Measurements from ENCODE around the gene ELF2.
"Not testable (repeated sequence)": the region's sequence is repeated elsewhere in the genome, so short reads cannot be mapped to it uniquely, and the experiment has no call there.

Gene ELF2

GRCh38 chr4:139020384-139020783, 156.6 kb downstream of the ELF2 start:
- DNase-seq (ENCODE audit: low read depth): no peak

- DNase-seq (ENCODE audit: low read depth): no peak
Measured at GRCh38 chr4:139018971-139019758, 157.9 kb downstream of the ELF2 start.

- DNase-seq (ENCODE audit: low read depth): no peak
Measured at GRCh38 chr4:139018501-139018900, 158.5 kb downstream of the ELF2 start.

GRCh38 chr4:139017861-139018260, 159.2 kb downstream of the ELF2 start:
- no peak for DNase-seq (ENCODE audit: low read depth)

GRCh38 chr4:139015948-139016471, 161.0 kb downstream of the ELF2 start:
- DNase-seq (ENCODE audit: low read depth): peak; percentile 11

GRCh38 chr4:139015269-139015947, 161.6 kb downstream of the ELF2 start, which contains the start of gene NOCT:
Gene NOCT, plus strand, starts transcription at chr4:139015781. Its CDS starts 201 bp downstream, at chr4:139015982.
- peak; percentile 78 for DNase-seq (ENCODE audit: low read depth)

GRCh38 chr4:139014371-139015268, 162.4 kb downstream of the ELF2 start:
- DNase-seq (ENCODE audit: low read depth): no peak

- DNase-seq (ENCODE audit: low read depth): no peak
Measured at GRCh38 chr4:139011225-139011950, 165.6 kb downstream of the ELF2 start.

GRCh38 chr4:139009702-139010101, 167.3 kb downstream of the ELF2 start:
- DNase-seq (ENCODE audit: low read depth): no peak

- not testable (repeated sequence) for DNase-seq (ENCODE audit: low read depth)
Measured at GRCh38 chr4:139008278-139008677, 168.7 kb downstream of the ELF2 start.

- DNase-seq (ENCODE audit: low read depth): no peak
Measured at GRCh38 chr4:139007640-139008039, 169.4 kb downstream of the ELF2 start.

Data from stimulated activated CD8-positive, alpha-beta memory T cell treated with anti-CD3 and anti-CD28 coated beads, Interleukin-15, amount 100 ng/mL, for 24 hours (primary cell).